GM19467 (cell line): ENCODE measurements around the gene GTPBP2.

ENCODE experiments used
- ATAC-seq: cut with Tn5 transposase; IDR thresholded peaks from one replicate; pipeline ENCODE4 v1.9.1; 2021; ENCODE audit warnings: mild to moderate bottlenecking, moderate library complexity; ENCODE audit not compliant: unreplicated experiment

GTPBP2 gene

GRCh38 chr6:43582911-43583310, 46.2 kb downstream of the GTPBP2 start:
- no peak for ATAC-seq

DNA sequence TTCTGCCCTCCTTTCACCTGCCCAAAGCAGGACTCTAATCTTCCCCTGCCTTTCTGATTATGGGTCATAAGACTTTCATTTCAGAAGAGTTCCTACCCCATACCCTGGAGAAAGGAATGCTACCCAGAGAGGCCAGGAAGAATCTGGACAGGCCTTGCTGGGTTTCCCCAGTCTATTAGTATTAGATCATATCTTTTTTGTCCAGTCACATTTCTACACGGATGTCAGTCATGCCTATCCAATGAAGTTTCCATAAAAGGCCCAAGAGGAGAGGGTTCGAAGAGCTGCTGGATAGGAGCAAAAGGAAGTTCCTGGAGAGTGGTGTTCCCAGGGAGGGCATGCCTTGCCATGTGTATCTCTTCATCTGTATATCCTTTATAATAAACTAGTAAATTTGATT, 49.9 kb downstream of the GTPBP2 start:
- ATAC-seq: no peak

DNA sequence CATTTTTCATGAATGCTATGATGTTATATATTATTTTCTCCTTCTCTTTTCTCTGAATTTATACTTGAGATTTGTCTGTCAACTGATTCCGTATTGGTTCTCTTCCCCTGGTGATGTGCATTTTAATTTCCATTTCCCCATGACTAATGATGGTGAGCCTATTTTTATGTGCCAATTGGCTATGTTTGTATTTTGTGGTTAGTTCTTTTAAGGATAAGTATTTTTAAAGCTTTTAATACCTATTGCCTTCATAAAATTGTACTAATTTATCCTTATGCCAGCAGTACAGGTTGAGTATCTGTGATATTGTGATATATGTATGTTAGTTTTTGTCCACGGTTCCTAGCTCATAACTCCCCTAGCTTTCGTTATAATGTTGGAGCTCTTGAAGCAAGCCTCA, 50.3 kb downstream of the GTPBP2 start:
- no peak for ATAC-seq

DNA sequence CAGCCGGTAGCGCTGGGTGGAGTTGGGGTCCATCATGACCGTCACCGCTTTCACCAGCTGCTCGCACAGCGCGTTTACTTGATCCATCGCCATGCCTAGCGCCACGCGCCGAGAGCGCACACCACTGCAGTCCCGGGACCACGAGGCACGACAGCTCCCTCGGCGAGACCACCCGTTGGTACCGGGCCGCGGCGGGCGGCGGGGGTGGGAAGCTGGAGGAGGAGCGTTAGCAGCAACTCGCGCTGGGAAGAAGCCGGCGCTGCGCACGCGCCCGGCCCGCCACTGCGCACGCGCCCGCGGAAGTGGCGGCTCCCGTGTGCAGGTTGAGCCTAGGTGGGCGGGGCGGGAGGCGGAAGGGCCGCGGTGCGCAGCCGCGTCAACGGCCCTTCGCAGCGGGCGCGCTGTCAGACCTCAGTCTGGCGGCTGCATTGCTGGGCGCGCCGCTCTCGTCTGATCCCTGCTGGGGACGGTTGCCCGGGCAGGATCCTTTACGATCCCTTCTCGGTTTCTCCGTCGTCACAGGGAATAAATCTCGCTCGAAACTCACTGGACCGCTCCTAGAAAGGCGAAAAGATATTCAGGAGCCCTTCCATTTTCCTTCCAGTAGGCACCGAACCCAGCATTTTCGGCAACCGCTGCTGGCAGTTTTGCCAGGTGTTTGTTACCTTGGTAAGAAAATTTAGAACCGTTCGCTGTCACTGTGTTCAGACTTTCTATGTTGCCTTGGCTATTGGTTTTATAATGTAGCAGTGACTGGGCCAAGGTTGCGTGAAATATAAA, 53.1 kb downstream of the GTPBP2 start, which contains the start of the genes POLH and XPO5:
TSS of gene POLH (plus strand) at position 414 of the 780 bp plus-strand sequence. CDS start 6,135 bp downstream, outside the sequence.
TSS of gene XPO5 (minus strand) at position 267 of the 780 bp plus-strand sequence. CDS start at position 93, 174 bp downstream.
- peak; percentile 89 for ATAC-seq

DNA sequence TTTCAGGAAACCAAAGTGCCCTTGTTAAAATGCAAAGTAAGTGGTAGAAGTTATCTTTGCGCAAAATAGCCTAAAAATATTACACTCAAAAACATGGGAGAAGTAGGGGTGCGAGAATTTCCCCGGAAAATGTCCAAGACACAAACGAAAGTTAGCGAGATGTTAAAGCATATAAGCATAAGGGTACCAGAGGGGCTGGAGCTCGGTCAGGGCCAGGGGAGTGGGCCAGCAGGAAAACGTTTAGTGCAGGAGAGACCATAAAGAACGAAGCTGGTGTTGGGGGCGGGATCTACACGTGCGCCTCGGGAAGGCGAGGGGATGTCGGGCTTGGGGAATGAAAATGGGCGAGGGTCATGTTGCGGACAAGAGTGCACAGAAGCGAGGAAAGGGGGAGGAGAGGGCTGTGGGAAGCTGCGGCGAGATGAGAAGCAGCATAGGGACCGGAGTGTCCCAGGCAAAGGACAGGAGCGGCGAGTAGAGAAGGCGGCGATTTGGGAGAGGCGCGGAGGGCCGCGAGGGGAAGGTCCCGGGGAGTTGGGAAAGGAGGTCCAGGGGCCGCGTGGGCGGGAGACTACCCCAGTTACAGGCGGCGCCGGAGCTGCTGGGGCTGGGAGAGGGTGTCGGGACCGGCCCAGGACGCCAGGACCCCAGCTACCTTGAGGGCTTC, 53.8 kb downstream of the GTPBP2 start:
- peak; percentile 33 for ATAC-seq

GRCh38 chr6:43572015-43572414, 57.0 kb downstream of the GTPBP2 start:
- no peak for ATAC-seq

DNA sequence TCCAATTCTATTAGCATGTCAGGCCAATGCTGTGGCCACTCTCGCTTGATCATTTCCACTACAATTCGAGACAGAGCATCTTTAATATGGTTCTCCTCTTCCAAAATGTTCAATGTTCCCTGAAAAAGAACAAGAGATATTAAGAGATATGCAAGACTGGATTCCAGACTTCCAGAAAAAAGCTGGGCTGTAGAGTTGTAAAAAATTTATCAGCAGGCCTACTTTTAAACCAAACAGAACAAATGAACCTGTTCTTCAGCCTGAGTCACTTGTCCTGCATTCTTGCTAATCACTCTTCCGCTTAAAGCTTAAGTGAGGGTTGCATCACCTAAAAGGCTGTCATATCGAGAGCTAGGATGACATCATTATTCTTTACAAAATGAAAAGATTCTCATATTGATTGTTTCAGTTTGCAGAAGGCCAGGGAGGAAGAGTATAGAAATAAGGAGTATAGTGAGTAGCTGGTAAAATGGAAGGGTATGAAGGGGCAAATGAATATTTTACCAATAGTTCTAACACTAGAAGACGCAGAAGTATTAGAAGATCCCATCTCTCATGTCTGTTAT, 58.1 kb downstream of the GTPBP2 start:
- no peak for ATAC-seq
